ENCODE measurements around the gene MED16.

MED16 gene

GRCh38 chr19:902093-902370 lies 9.0 kb upstream of the MED16 start:
- no peak for TF ChIP-seq EZH2phosphoT487 (conservative IDR thresholded peaks at IDR 0.05; ENCODE audit: low read length)
- no peak for TF ChIP-seq CTCF (IDR thresholded peaks at IDR 0.05; ENCODE audit: insufficient read depth, low read length, poor library complexity, severe bottlenecking)
- no peak overlapping the region for H3K9ac ChIP-seq (ENCODE audit: low read length)
- no peak overlapping the region for H2AFZ ChIP-seq (ENCODE audit: low read depth, low read length, severe bottlenecking)
- H3K79me2 ChIP-seq (ENCODE audit: insufficient read depth, low read length), result no peaks in the 10 kb centered on the region
- no peaks in the 10 kb centered on the region for H3K27me3 ChIP-seq (ENCODE audit: low read length)
- no peak overlapping the region for H3K4me3 ChIP-seq (ENCODE audit: insufficient read depth, low read length, poor library complexity, severe bottlenecking)
- no peaks in the 10 kb centered on the region for H3K9me2 ChIP-seq (replicated peaks; ENCODE audit: insufficient read depth, low read length)
- H3K27ac ChIP-seq (ENCODE audit: low read depth, low read length), result no peak overlapping the region
- H3F3A ChIP-seq (ENCODE audit: insufficient read depth), result peaks cover 5% of the 10 kb centered on the region; the same call in 1 of the 2 replicates
- H3K36me3 ChIP-seq (ENCODE audit: low read length), result no peaks in the 10 kb centered on the region
- H3K4me2 ChIP-seq (ENCODE audit: low read depth, low read length, poor library complexity, severe bottlenecking), result no peak overlapping the region
- H3K9me3 ChIP-seq (ENCODE audit: insufficient read depth, low read length), result no peaks in the 10 kb centered on the region
- no peaks in the 10 kb centered on the region for H4K20me1 ChIP-seq (ENCODE audit: low read depth, low read length)

GRCh38 chr19:901216-902092 lies 8.5 kb upstream of the MED16 start:
- Histone ChIP-seq H3K27me3 (ENCODE audit: low read length) (no peaks in the 10 kb centered on the region), H4K20me1 (ENCODE audit: low read depth, low read length) (no peaks in the 10 kb centered on the region), H3K36me3 (ENCODE audit: low read length) (no peaks in the 10 kb centered on the region), H3K4me2 (ENCODE audit: low read depth, low read length, poor library complexity, severe bottlenecking) (no peak overlapping the region), H3K79me2 (ENCODE audit: insufficient read depth, low read length) (no peaks in the 10 kb centered on the region), H3K4me3 (ENCODE audit: insufficient read depth, low read length, poor library complexity, severe bottlenecking) (no peak overlapping the region), H3K9ac (ENCODE audit: low read length) (no peak overlapping the region), H3K27ac (ENCODE audit: low read depth, low read length) (no peak overlapping the region), H3K9me2 (replicated peaks; ENCODE audit: insufficient read depth, low read length) (no peaks in the 10 kb centered on the region), H2AFZ (ENCODE audit: low read depth, low read length, severe bottlenecking) (no peak overlapping the region), H3K9me3 (ENCODE audit: insufficient read depth, low read length) (no peaks in the 10 kb centered on the region), H3F3A (ENCODE audit: insufficient read depth) (peaks cover 5% of the 10 kb centered on the region; the same call in 1 of the 2 replicates)
- TF ChIP-seq EZH2phosphoT487 (conservative IDR thresholded peaks at IDR 0.05; ENCODE audit: low read length) (no peak), CTCF (IDR thresholded peaks at IDR 0.05; ENCODE audit: insufficient read depth, low read length, poor library complexity, severe bottlenecking) (no peak)

- H3K27ac ChIP-seq (ENCODE audit: low read depth, low read length), result no peak overlapping the region
- no peaks in the 10 kb centered on the region for H4K20me1 ChIP-seq (ENCODE audit: low read depth, low read length)
- H2AFZ ChIP-seq (ENCODE audit: low read depth, low read length, severe bottlenecking), result no peak overlapping the region
- H3K79me2 ChIP-seq (ENCODE audit: insufficient read depth, low read length), result no peaks in the 10 kb centered on the region
- no peaks in the 10 kb centered on the region for H3K9me3 ChIP-seq (ENCODE audit: insufficient read depth, low read length)
- H3K4me2 ChIP-seq (ENCODE audit: low read depth, low read length, poor library complexity, severe bottlenecking), result no peak overlapping the region
- no peaks in the 10 kb centered on the region for H3K36me3 ChIP-seq (ENCODE audit: low read length)
- no peak overlapping the region for H3K9ac ChIP-seq (ENCODE audit: low read length)
- H3K9me2 ChIP-seq (replicated peaks; ENCODE audit: insufficient read depth, low read length), result no peaks in the 10 kb centered on the region
- no peak overlapping the region for H3K4me3 ChIP-seq (ENCODE audit: insufficient read depth, low read length, poor library complexity, severe bottlenecking)
- peaks cover 5% of the 10 kb centered on the region; the same call in 1 of the 2 replicates for H3F3A ChIP-seq (ENCODE audit: insufficient read depth)
- no peaks in the 10 kb centered on the region for H3K27me3 ChIP-seq (ENCODE audit: low read length)
- TF ChIP-seq EZH2phosphoT487 (conservative IDR thresholded peaks at IDR 0.05; ENCODE audit: low read length) (no peak), CTCF (IDR thresholded peaks at IDR 0.05; ENCODE audit: insufficient read depth, low read length, poor library complexity, severe bottlenecking) (no peak)
Measured at GRCh38 chr19:900302-901111, 7.5 kb upstream of the MED16 start.
